ENCODE data around the gene SIGLEC1. TPM values are rescaled to one million over a fixed set of nuclear protein-coding genes. Genes with fewer than 3 reads are reported as not detected.

Gene SIGLEC1
- total and polyA plus RNA-seq, 2 of the 8 experiments (the other 6 are each of a cell fraction or from before 2014, with no cell fraction given): 0.02 TPM; not detected in 1

GRCh38 chr20:3696200-3696599 is 16.2 kb downstream of the SIGLEC1 start:
- H2BK5ac ChIP-seq (ENCODE audit: low read depth, low read length): no peak overlapping the region
- no peak overlapping the region for H3K4ac ChIP-seq (replicated peaks; ENCODE audit: insufficient read length, low read depth, low read length)
- H4K8ac ChIP-seq (ENCODE audit: extremely low read depth, insufficient read depth, low read length): no peak overlapping the region
- H3K79me1 ChIP-seq (ENCODE audit: low read depth, low read length): no peaks in the 10 kb centered on the region
- no peak overlapping the region for H2BK20ac ChIP-seq (ENCODE audit: low read length)
- no peak overlapping the region for H3K27ac ChIP-seq (ENCODE audit: low read depth, low read length)
- H3K23me2 ChIP-seq (ENCODE audit: low read depth, low read length): no peaks in the 10 kb centered on the region
- no peak overlapping the region for H3K4me3 ChIP-seq (ENCODE audit: extremely low read depth in 1 of 4, insufficient read depth in 2 of 4, low read depth in 3 of 4, low read length in 4 of 4)
- no peak overlapping the region for H2BK120ac ChIP-seq (replicated peaks; ENCODE audit: low read depth, low read length)
- no peaks in the 10 kb centered on the region for H3K79me2 ChIP-seq (ENCODE audit: control insufficient read depth in 1 of 2, insufficient read depth in 2 of 2, low read length in 2 of 2)
- no peaks in the 10 kb centered on the region for H3K4me1 ChIP-seq (replicated peaks in 1 of 4; ENCODE audit: control insufficient read depth in 3 of 4, insufficient read depth in 4 of 4, low read length in 3 of 4)
- H3K18ac ChIP-seq (ENCODE audit: extremely low read depth, low read length): no peak overlapping the region
- no peak overlapping the region for H4K5ac ChIP-seq (ENCODE audit: insufficient read length, low read depth, low read length)
- no peaks in the 10 kb centered on the region for H3K36me3 ChIP-seq (ENCODE audit: control insufficient read depth in 2 of 4, insufficient read depth in 4 of 4, low read length in 3 of 4)
- CTCF ChIA-PET (ENCODE audit: partially characterized antibody): interaction anchor here (0.6 to 45.1 kb wide), 26 partner anchors 4 to 452 kb away, joined by 3 to 1432 read pairs (median 4); partner anchors contain the start of genes ADAM33, ADISSP and SIGLEC1
- no peak overlapping the region for H4K91ac ChIP-seq (replicated peaks; ENCODE audit: insufficient read length, low read length)
- no peak overlapping the region for H2BK15ac ChIP-seq (ENCODE audit: low read length)
- H3K9me3 ChIP-seq (ENCODE audit: insufficient read depth in 2 of 2, low read depth in 1 of 2, low read length in 1 of 2): peaks cover 4 to 6% of the 10 kb centered on the region in 2 experiments; a peak in 2 of 4 replicates
- no peak overlapping the region for H3K14ac ChIP-seq (ENCODE audit: insufficient read length)
- DNase-seq (ENCODE audit: low read depth in 1 of 2, low spot score in 2 of 2) (no peak), FAIRE-seq (no peak)
- no peak overlapping the region for H2BK12ac ChIP-seq (ENCODE audit: low read depth, low read length)
- no peak overlapping the region for H2AK5ac ChIP-seq (ENCODE audit: low read depth, low read length)
- H3K27me3 ChIP-seq (replicated peaks in 1 of 4; ENCODE audit: control insufficient read depth in 3 of 4, extremely low read depth in 1 of 4, insufficient read depth in 3 of 4, low read length in 3 of 4): no peaks in the 10 kb centered on the region
- no peak overlapping the region for H3K56ac ChIP-seq (replicated peaks; ENCODE audit: insufficient read length, low read depth, low read length)
- 100% methylated on average over 1 of the region's 1 CpG; no CpG with 5 or more reads in 1 of the 2 experiments for WGBS, 2 experiments (ENCODE audit: extremely low coverage in 1 of 2, insufficient coverage in 1 of 2, insufficient read length in 1 of 2, insufficient replicate concordance in 2 of 2, low coverage in 1 of 2, low lambda C conversion rate in 2 of 2, missing lambda C conversion rate in 1 of 2)
- no peak overlapping the region for H3K4me2 ChIP-seq (ENCODE audit: insufficient read depth in 1 of 2, low read depth in 2 of 2, low read length in 2 of 2)
- no peak overlapping the region for H2AFZ ChIP-seq (ENCODE audit: low read length)
- POLR2A ChIA-PET (ENCODE audit: partially characterized antibody): interaction anchor here (1.1 to 1.5 kb wide), 2 partner anchors 24 to 45 kb away, joined by 3 to 4 read pairs; no protein-coding TSS in a partner anchor
- no peaks in the 10 kb centered on the region for H4K20me1 ChIP-seq (replicated peaks in 1 of 2; ENCODE audit: control insufficient read depth in 1 of 2, insufficient read depth in 2 of 2, low read length in 2 of 2)
- H3K9ac ChIP-seq (replicated peaks in 1 of 4; ENCODE audit: extremely low read depth in 1 of 4, low read depth in 3 of 4, low read length in 3 of 4): no peak overlapping the region
- no peak for TF ChIP-seq BACH1 (IDR thresholded peaks at IDR 0.05; ENCODE audit: low read length)
- TF ChIP-seq CEBPB (IDR thresholded peaks at IDR 0.05; ENCODE audit: low read depth, low read length): no peak
- no peak for TF ChIP-seq NRF1 (IDR thresholded peaks at IDR 0.05; ENCODE audit: low read depth, low read length)
- peak in 2 of 3 experiments; percentile 61 to 68; a peak in 3 of 4 replicates for TF ChIP-seq CTCF (IDR thresholded peaks at IDR 0.05; ENCODE audit: control extremely low read depth in 1 of 3, insufficient read depth in 1 of 3, low read depth in 1 of 3, low read length in 3 of 3)
- peak; percentile 60 to 61 for TF ChIP-seq RAD21 (IDR thresholded peaks at IDR 0.05 in 1 of 2, conservative IDR thresholded peaks at IDR 0.05 in 1 of 2; ENCODE audit: low read depth in 2 of 2, low read length in 2 of 2)
- no peak for TF ChIP-seq SP2 (IDR thresholded peaks at IDR 0.05; ENCODE audit: low read length)
- no peak overlapping the region for H3K23ac ChIP-seq (ENCODE audit: insufficient read length)

All from H1 (cell line).